SW480 (cell line): ENCODE data around the gene PIM2.
A peak's percentile ranks its signal among the peaks of the same experiment; 100 is the strongest.
"Not testable (repeated sequence)": the region's sequence is repeated elsewhere in the genome, so short reads cannot be mapped to it uniquely, and the experiment has no call there.

ENCODE experiments used
- DNase-seq: peaks from one replicate; pipeline ENCODE4 v3.0.0-alpha.2; 2016; ENCODE audit warnings: low spot score

Gene PIM2

GRCh38 chrX:48905090-48905790 lies 13.6 kb downstream of the PIM2 start:
- no peak for DNase-seq

GRCh38 chrX:48904626-48905025 lies 14.2 kb downstream of the PIM2 start:
- no peak for DNase-seq

DNA sequence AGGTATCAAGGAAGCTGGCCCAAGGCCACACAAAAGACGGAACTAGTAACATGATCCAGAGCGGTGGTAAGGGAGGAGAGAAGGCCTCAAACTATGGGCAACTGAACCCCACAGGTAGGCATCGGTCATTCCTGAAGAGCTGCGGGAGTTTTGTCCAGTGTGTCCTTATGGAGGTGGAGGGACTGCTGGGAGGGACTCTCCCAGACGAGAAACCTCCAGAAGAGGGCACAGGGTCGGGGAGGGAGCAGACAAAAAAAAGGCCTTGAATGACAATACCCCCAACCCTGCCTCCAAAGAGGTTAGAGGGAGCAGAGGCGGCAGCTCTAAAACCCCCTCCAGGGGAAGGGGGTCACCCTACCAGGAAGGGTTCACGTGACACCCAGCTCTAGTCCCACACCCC lies 14.6 kb downstream of the PIM2 start:
- no peak for DNase-seq

- no peak for DNase-seq
These were observed 15.5 kb downstream of the PIM2 start for GRCh38 chrX:48903290-48903689.

DNA sequence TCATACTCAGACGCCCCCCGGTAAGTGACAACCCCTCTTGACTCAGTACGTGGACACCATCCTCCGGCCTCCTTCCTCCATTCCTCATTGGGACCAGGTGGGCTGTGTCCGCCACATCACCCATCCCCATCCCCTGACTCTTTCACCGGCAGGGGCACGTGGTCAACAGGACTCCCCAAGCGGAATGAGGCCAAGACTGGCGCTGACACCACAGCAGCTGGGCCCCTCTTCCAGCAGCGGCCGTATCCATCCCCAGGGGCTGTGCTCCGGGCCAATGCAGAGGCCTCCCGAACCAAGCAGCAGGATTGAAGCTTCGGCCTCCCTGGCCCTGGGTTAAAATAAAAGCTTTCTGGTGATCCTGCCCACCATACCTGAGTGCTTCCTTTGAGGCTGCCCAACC lies 16.0 kb downstream of the PIM2 start:
- DNase-seq, result no peak

- no peak for DNase-seq
These were observed 16.7 kb downstream of the PIM2 start for GRCh38 chrX:48902135-48902534.

GRCh38 chrX:48901069-48901468 lies 17.8 kb downstream of the PIM2 start:
- DNase-seq, result no peak

DNA sequence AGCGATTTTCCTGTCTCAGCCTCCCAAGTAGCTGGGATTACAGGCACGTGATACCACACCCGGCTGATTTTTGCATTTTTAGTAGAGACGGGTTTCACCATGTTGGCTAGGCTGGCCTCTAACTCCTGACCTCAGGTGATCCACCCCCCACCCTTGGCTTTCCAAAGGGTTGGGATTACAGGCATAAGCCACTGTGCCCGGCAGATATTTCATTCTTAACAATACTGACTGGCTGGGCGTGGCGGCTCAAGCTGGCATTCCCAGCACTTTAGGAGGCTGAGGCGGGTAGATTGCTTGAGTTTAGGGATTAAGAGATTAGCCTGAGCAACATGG lies 19.8 kb downstream of the PIM2 start:
- DNase-seq, result no peak

DNA sequence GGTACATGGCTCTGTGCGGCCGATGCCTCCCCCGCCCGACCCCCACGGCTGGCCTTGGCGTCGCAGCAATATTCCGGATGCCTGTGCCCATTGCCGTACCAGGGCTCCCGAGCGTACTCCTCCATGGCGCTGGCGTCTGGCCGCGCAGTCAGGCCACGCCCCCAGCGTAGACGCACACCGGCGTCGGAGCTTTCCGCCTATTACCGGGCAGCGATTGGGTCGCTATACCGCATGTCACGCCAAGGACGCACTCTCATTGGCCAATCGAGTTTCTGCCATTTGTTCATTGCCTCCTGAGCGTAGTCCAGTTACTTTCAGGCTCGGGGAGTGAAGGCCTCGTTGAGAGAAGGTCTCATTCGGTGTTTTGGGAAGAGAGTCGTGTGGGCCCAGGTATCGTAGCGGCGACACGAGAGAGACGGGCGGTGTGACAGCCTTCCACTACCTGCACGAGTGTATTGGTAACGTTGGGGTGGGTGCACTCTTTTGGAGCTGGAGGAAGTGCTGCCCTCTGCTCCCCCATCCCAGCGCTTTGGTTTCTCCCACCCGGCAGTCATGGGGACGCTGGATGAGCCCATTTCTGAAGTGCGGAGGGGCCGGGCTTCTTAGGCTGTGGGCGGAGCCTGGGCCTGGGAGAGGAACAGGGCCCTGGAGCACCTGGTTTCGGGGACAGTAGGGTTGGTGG lies 21.1 kb downstream of the PIM2 start, which contains the start of the genes PQBP1 and TIMM17B:
TSS of gene PQBP1 (plus strand) at position 306 of the 682 bp plus-strand sequence. CDS start 580 bp downstream, outside the sequence.
TSS of gene TIMM17B (minus strand) at position 144 of the 682 bp plus-strand sequence. CDS start at position 125, 19 bp downstream.
- peak; percentile 97 for DNase-seq

DNA sequence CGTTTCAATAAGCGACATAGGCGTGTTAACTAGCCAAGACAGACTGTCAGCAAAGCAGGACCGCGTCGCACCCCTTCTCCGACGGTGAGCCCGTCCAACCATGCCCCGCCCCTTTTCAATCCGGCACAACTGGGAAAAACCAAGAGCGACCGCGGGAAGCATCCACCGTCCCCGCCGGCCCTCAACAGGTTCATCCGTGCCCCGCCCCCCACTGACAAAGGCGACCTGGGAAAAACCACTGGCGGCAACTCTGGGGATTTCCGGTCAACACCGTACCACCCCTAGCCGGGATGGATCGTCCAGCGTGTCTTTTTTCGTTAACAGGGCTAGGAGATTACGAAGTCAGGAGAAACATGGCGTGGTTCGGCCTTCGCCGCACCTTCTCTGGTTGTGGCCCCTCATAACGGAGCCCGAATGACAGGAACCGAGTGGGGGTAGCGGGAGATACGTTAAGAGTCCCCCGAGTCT lies 21.6 kb downstream of the PIM2 start:
- peak; percentile 89 for DNase-seq

GRCh38 chrX:48896611-48897011 lies 22.2 kb downstream of the PIM2 start:
- DNase-seq, result peak; percentile 24

GRCh38 chrX:48894891-48895290 lies 23.9 kb downstream of the PIM2 start:
- no peak for DNase-seq

DNA sequence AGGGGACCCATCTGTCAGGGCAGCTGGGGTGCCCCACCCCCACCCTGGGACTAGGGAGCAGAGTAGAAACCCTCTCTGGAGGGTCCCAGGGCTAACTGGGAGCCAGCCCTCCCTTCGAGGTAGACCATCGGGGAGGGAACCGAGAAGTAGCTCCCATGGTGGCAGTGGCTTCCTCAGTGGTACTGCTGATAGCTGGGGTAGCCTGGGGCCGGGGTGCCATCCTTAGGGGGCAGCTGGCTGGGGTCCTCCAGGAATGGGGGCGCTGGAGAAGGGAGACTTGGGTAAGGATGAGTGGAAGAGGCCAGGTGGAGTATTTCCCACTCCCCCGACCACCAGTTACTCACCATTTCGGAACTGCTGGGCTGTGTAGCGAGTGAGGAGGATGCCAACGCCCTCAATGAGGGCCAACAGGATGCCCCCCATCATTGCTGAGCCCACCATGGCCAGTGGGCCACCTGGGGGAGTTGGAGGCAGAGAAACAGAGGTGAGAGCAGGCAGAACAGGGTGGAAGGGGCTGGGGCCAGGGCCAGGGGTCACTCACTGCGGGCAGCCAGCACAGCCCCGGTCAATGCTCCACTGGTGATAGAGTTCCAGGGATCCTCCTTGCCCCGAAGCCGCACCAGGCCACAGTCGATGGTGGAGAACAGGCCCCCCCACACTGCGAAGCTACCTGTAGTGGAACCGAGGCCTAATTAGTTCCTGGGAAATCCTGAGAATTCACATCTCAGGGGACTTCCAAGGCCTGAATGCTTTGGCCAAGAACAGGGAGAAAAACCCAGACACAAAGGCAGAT lies 25.1 kb downstream of the PIM2 start:
- no peak for DNase-seq

GRCh38 chrX:48892896-48893295 lies 25.9 kb downstream of the PIM2 start:
- DNase-seq, result no peak

GRCh38 chrX:48891402-48892288 lies 27.2 kb downstream of the PIM2 start:
- DNase-seq, result peak; percentile 90

DNA sequence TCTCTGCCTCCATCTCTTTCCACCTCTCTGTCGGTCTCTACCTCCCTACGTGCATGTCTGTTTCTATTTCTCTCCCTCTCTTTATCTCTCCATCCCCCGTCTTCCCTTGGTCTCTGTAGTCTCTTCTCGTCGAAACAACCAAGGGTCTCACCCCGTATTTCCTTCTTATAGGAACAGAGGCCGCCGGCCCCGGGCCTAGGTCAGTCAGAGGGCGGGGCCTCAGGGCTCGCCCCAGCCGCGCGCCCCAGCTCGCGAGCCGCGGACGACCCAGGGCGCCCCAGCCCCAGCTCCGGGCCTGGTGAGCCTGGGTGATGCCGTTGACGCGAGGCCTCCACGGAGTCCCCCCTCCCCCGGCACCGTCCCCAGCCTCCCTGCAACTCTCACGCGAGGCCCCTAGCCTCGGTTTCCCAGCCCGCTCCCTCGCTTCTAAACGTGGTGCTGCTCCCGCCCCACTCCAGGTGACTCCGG lies 27.9 kb downstream of the PIM2 start:
- DNase-seq, result peak; percentile 44

DNA sequence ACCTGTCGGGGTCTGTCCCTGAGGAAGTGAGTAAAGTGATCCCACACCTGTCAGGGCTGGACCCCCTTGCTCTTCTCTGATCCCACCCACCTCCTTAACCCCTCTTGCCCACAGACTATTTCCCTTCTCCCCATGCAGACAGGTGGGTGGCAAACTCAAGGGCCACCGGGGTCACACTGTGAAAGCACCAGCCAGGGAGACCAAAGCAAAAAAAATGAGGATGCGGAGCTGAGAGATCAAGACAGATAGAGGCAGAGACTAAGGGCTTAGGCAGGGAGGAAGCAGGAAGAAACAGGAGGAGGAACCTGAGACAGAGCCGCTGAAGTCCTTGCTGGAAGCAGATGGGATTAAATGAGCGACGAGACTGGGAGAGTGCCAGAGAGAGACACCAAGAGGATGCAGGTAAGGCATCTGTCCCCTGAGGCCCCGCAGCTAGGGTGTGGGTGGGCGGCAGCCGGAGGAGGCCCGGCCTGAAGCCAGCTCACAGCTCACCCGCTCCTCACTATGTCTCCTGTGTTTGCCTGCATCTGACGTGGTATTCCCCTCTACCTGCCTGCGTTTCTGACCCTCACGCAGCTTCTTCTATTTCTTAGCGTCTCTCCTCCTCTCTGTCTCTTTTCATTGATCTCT lies 28.4 kb downstream of the PIM2 start:
- DNase-seq, result peak; percentile 53

DNA sequence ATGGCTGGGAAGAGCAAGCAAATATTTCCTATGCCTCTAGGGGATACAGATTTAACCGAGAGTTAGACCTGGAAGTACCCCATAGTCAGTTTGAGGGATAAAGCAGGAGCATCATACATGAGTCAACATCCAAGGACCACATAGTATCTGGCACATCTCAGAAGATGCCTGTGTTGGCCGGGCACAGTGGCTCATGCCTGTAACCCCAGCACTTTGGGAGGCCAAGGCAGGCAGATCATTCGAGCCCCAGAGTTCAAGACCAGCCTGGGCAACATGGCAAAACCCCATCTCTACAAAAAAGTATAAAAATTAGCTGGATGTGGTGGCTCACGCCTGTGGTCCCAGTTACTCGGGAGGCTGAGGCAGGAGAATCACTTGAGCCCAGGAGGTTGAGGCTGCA lies 32.2 kb downstream of the PIM2 start:
- DNase-seq, result not testable (repeated sequence)

- peak; percentile 21 for DNase-seq
These were observed 35.1 kb downstream of the PIM2 start for GRCh38 chrX:48883729-48884128.

- DNase-seq, result not testable (repeated sequence)
These were observed 41.9 kb downstream of the PIM2 start for GRCh38 chrX:48876944-48877343.

DNA sequence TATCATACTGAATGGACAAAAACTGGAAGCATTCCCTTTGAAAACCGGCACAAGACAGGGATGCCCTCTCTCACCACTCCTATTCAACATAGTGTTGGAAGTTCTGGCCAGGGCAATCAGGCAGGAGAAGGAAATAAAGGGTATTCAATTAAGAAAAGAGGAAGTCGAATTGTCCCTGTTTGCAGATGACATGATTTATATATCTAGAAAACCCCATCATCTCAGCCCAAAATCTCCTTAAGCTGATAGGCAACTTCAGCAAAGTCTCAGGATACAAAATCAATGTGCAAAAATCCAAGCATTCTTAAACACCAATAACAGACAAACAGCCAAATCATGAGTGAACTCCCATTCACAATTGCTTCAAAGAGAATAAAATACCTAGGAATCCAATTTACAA lies 46.8 kb downstream of the PIM2 start:
- DNase-seq, result not testable (repeated sequence)
